GM11168 (cell line): ENCODE data around the gene ZNF415.
"Not testable (repeated sequence)": the region's sequence is repeated elsewhere in the genome, so short reads cannot be mapped to it uniquely, and the experiment has no call there.

Source experiments
- in situ Hi-C: fragments of 300-500 bp; cut with MboI; formaldehyde crosslinking; loops from one replicate; pipeline ENCODE4 v1.12.0; 2022; ENCODE audit warnings: low sequenced_read_pairs; ENCODE audit not compliant: unreplicated experiment

ZNF415 gene

GRCh38 chr19:53132141-53132991, at the start of gene ZNF415:
Gene ZNF415, minus strand, starts transcription at chr19:53132910. Its CDS starts 10,234 bp downstream, at chr19:53122676.
- in situ Hi-C loops: no loop called here

GRCh38 chr19:53182202-53182601, 49.5 kb upstream of the ZNF415 start:
- in situ Hi-C loops: no loop called here

- in situ Hi-C loops: no loop called here
Observed at GRCh38 chr19:53177986-53178385, 45.3 kb upstream of the ZNF415 start.

GRCh38 chr19:53172889-53173288, 40.2 kb upstream of the ZNF415 start:
- in situ Hi-C loops: no loop called here

- in situ Hi-C loops: no loop called here
Observed at GRCh38 chr19:53165691-53166091, 33.0 kb upstream of the ZNF415 start.

GRCh38 chr19:53161123-53161522, 28.4 kb upstream of the ZNF415 start:
- in situ Hi-C loops: no loop called here

- in situ Hi-C loops: no loop called here
Observed at GRCh38 chr19:53160350-53160749, 27.6 kb upstream of the ZNF415 start.

GRCh38 chr19:53158119-53158656, 25.5 kb upstream of the ZNF415 start:
- in situ Hi-C loops: no loop called here

- in situ Hi-C loops: no loop called here
Observed at GRCh38 chr19:53157626-53158025, 24.9 kb upstream of the ZNF415 start.

GRCh38 chr19:53156850-53157249, 24.1 kb upstream of the ZNF415 start:
- in situ Hi-C loops: no loop called here

- in situ Hi-C loops: no loop called here
Observed at GRCh38 chr19:53147645-53148044, 14.9 kb upstream of the ZNF415 start.

GRCh38 chr19:53140351-53140750, 7.6 kb upstream of the ZNF415 start:
- in situ Hi-C loops: no loop called here

GRCh38 chr19:53136432-53136831, 3.7 kb upstream of the ZNF415 start:
- in situ Hi-C loops: no loop called here

GRCh38 chr19:53131727-53132126, 983 bp downstream of the ZNF415 start:
- in situ Hi-C loops: no loop called here

- in situ Hi-C loops: no loop called here
Observed at GRCh38 chr19:53131085-53131590, 1.6 kb downstream of the ZNF415 start.

- in situ Hi-C loops: no loop called here
Observed at GRCh38 chr19:53130506-53130905, 2.2 kb downstream of the ZNF415 start.

- in situ Hi-C loops: not testable (repeated sequence)
Observed at GRCh38 chr19:53126733-53127526, 5.8 kb downstream of the ZNF415 start.

GRCh38 chr19:53123400-53123799, 9.3 kb downstream of the ZNF415 start:
- in situ Hi-C loops: no loop called here

- in situ Hi-C loops: no loop called here
Observed at GRCh38 chr19:53112286-53112685, 20.4 kb downstream of the ZNF415 start.

- in situ Hi-C loops: no loop called here
Observed at GRCh38 chr19:53109527-53109926, 23.2 kb downstream of the ZNF415 start.
